Measurements from ENCODE around the gene FAM20B.

The FAM20B gene

GRCh38 chr1:179083533-179083932, 57.8 kb downstream of the FAM20B start:
- H3K36me3 ChIP-seq (ENCODE audit: control insufficient read depth, low read depth, low read length), result no peaks in the 10 kb centered on the region
- no peak overlapping the region for H3K9ac ChIP-seq (ENCODE audit: low read length)
- H3K4me3 ChIP-seq (ENCODE audit: low read length), result no peak overlapping the region
- no peaks in the 10 kb centered on the region for H3K9me3 ChIP-seq (ENCODE audit: control insufficient read depth, low read depth, low read length)
- peaks cover 6% of the 10 kb centered on the region for H3K27me3 ChIP-seq (ENCODE audit: control insufficient read depth, insufficient read depth, low read length)
- peaks cover 15% of the 10 kb centered on the region for H3K4me1 ChIP-seq (ENCODE audit: control insufficient read depth, low read depth, low read length)
- no peak overlapping the region for H3K27ac ChIP-seq (ENCODE audit: low read length)

- Histone ChIP-seq H3K4me1 (ENCODE audit: control insufficient read depth, low read depth, low read length) (peaks cover 12% of the 10 kb centered on the region), H3K36me3 (ENCODE audit: control insufficient read depth, low read depth, low read length) (peaks cover 3% of the 10 kb centered on the region), H3K4me3 (ENCODE audit: low read length) (peak overlapping the region; percentile 63)
Measured at GRCh38 chr1:179087665-179088064, 62.0 kb downstream of the FAM20B start.

GRCh38 chr1:179089827-179090482, 64.3 kb downstream of the FAM20B start:
- Histone ChIP-seq H3K27me3 (ENCODE audit: control insufficient read depth, insufficient read depth, low read length) (no peaks in the 10 kb centered on the region), H3K27ac (ENCODE audit: low read length) (no peak overlapping the region), H3K4me3 (ENCODE audit: low read length) (no peak overlapping the region), H3K9ac (ENCODE audit: low read length) (no peak overlapping the region), H3K9me3 (ENCODE audit: control insufficient read depth, low read depth, low read length) (no peaks in the 10 kb centered on the region), H3K36me3 (ENCODE audit: control insufficient read depth, low read depth, low read length) (peaks cover 20% of the 10 kb centered on the region), H3K4me1 (ENCODE audit: control insufficient read depth, low read depth, low read length) (peaks cover 12% of the 10 kb centered on the region)

More at GRCh38 chr1:179087665-179088064, 62.0 kb downstream of the FAM20B start:
- Histone ChIP-seq H3K9ac (ENCODE audit: low read length) (peak overlapping the region; percentile 35), H3K9me3 (ENCODE audit: control insufficient read depth, low read depth, low read length) (no peaks in the 10 kb centered on the region), H3K27ac (ENCODE audit: low read length) (no peak overlapping the region), H3K27me3 (ENCODE audit: control insufficient read depth, insufficient read depth, low read length) (peaks cover 5% of the 10 kb centered on the region)

GRCh38 chr1:179090522-179090921, 64.8 kb downstream of the FAM20B start:
- no peak overlapping the region for H3K9ac ChIP-seq (ENCODE audit: low read length)
- no peak overlapping the region for H3K4me3 ChIP-seq (ENCODE audit: low read length)
- no peak overlapping the region for H3K27ac ChIP-seq (ENCODE audit: low read length)
- peaks cover 26% of the 10 kb centered on the region for H3K36me3 ChIP-seq (ENCODE audit: control insufficient read depth, low read depth, low read length)
- H3K9me3 ChIP-seq (ENCODE audit: control insufficient read depth, low read depth, low read length), result no peaks in the 10 kb centered on the region
- no peaks in the 10 kb centered on the region for H3K27me3 ChIP-seq (ENCODE audit: control insufficient read depth, insufficient read depth, low read length)
- peaks cover 12% of the 10 kb centered on the region for H3K4me1 ChIP-seq (ENCODE audit: control insufficient read depth, low read depth, low read length)

- Histone ChIP-seq H3K9ac (ENCODE audit: low read length) (no peak overlapping the region), H3K36me3 (ENCODE audit: control insufficient read depth, low read depth, low read length) (peaks cover 30% of the 10 kb centered on the region)
Measured at GRCh38 chr1:179090923-179091322, 65.2 kb downstream of the FAM20B start.

GRCh38 chr1:179091691-179092165, 66.0 kb downstream of the FAM20B start:
- Histone ChIP-seq H3K9me3 (ENCODE audit: control insufficient read depth, low read depth, low read length) (no peaks in the 10 kb centered on the region), H3K27ac (ENCODE audit: low read length) (no peak overlapping the region), H3K36me3 (ENCODE audit: control insufficient read depth, low read depth, low read length) (peaks cover 36% of the 10 kb centered on the region), H3K9ac (ENCODE audit: low read length) (no peak overlapping the region), H3K27me3 (ENCODE audit: control insufficient read depth, insufficient read depth, low read length) (no peaks in the 10 kb centered on the region), H3K4me1 (ENCODE audit: control insufficient read depth, low read depth, low read length) (peaks cover 12% of the 10 kb centered on the region), H3K4me3 (ENCODE audit: low read length) (no peak overlapping the region)

More at GRCh38 chr1:179090923-179091322, 65.2 kb downstream of the FAM20B start:
- no peaks in the 10 kb centered on the region for H3K27me3 ChIP-seq (ENCODE audit: control insufficient read depth, insufficient read depth, low read length)
- peaks cover 12% of the 10 kb centered on the region for H3K4me1 ChIP-seq (ENCODE audit: control insufficient read depth, low read depth, low read length)
- no peak overlapping the region for H3K27ac ChIP-seq (ENCODE audit: low read length)
- no peaks in the 10 kb centered on the region for H3K9me3 ChIP-seq (ENCODE audit: control insufficient read depth, low read depth, low read length)
- H3K4me3 ChIP-seq (ENCODE audit: low read length), result no peak overlapping the region

GRCh38 chr1:179092896-179093461, 67.3 kb downstream of the FAM20B start:
- no peak overlapping the region for H3K9ac ChIP-seq (ENCODE audit: low read length)
- no peaks in the 10 kb centered on the region for H3K9me3 ChIP-seq (ENCODE audit: control insufficient read depth, low read depth, low read length)
- no peak overlapping the region for H3K4me3 ChIP-seq (ENCODE audit: low read length)
- H3K27me3 ChIP-seq (ENCODE audit: control insufficient read depth, insufficient read depth, low read length), result no peaks in the 10 kb centered on the region
- H3K36me3 ChIP-seq (ENCODE audit: control insufficient read depth, low read depth, low read length), result peaks cover 41% of the 10 kb centered on the region
- H3K4me1 ChIP-seq (ENCODE audit: control insufficient read depth, low read depth, low read length), result peaks cover 6% of the 10 kb centered on the region
- H3K27ac ChIP-seq (ENCODE audit: low read length), result no peak overlapping the region

GRCh38 chr1:179094818-179095217, 69.1 kb downstream of the FAM20B start:
- Histone ChIP-seq H3K4me3 (ENCODE audit: low read length) (no peak overlapping the region), H3K27me3 (ENCODE audit: control insufficient read depth, insufficient read depth, low read length) (no peaks in the 10 kb centered on the region), H3K9me3 (ENCODE audit: control insufficient read depth, low read depth, low read length) (no peaks in the 10 kb centered on the region), H3K36me3 (ENCODE audit: control insufficient read depth, low read depth, low read length) (peaks cover 41% of the 10 kb centered on the region), H3K4me1 (ENCODE audit: control insufficient read depth, low read depth, low read length) (no peaks in the 10 kb centered on the region), H3K27ac (ENCODE audit: low read length) (no peak overlapping the region), H3K9ac (ENCODE audit: low read length) (no peak overlapping the region)

- peaks cover 39% of the 10 kb centered on the region for H3K36me3 ChIP-seq (ENCODE audit: control insufficient read depth, low read depth, low read length)
- no peaks in the 10 kb centered on the region for H3K4me1 ChIP-seq (ENCODE audit: control insufficient read depth, low read depth, low read length)
- no peak overlapping the region for H3K9ac ChIP-seq (ENCODE audit: low read length)
- no peaks in the 10 kb centered on the region for H3K27me3 ChIP-seq (ENCODE audit: control insufficient read depth, insufficient read depth, low read length)
- no peak overlapping the region for H3K27ac ChIP-seq (ENCODE audit: low read length)
- no peaks in the 10 kb centered on the region for H3K9me3 ChIP-seq (ENCODE audit: control insufficient read depth, low read depth, low read length)
- no peak overlapping the region for H3K4me3 ChIP-seq (ENCODE audit: low read length)
Measured at GRCh38 chr1:179095377-179095776, 69.7 kb downstream of the FAM20B start.

- Histone ChIP-seq H3K4me3 (ENCODE audit: low read length) (no peak overlapping the region), H3K27me3 (ENCODE audit: control insufficient read depth, insufficient read depth, low read length) (no peaks in the 10 kb centered on the region), H3K27ac (ENCODE audit: low read length) (no peak overlapping the region), H3K9me3 (ENCODE audit: control insufficient read depth, low read depth, low read length) (no peaks in the 10 kb centered on the region), H3K36me3 (ENCODE audit: control insufficient read depth, low read depth, low read length) (peaks cover 38% of the 10 kb centered on the region), H3K4me1 (ENCODE audit: control insufficient read depth, low read depth, low read length) (no peaks in the 10 kb centered on the region), H3K9ac (ENCODE audit: low read length) (no peak overlapping the region)
Measured at GRCh38 chr1:179095924-179096323, 70.2 kb downstream of the FAM20B start.

- Histone ChIP-seq H3K4me3 (ENCODE audit: low read length) (no peak overlapping the region), H3K9ac (ENCODE audit: low read length) (no peak overlapping the region), H3K4me1 (ENCODE audit: control insufficient read depth, low read depth, low read length) (no peaks in the 10 kb centered on the region), H3K36me3 (ENCODE audit: control insufficient read depth, low read depth, low read length) (peaks cover 21% of the 10 kb centered on the region), H3K9me3 (ENCODE audit: control insufficient read depth, low read depth, low read length) (no peaks in the 10 kb centered on the region), H3K27ac (ENCODE audit: low read length) (no peak overlapping the region), H3K27me3 (ENCODE audit: control insufficient read depth, insufficient read depth, low read length) (no peaks in the 10 kb centered on the region)
Measured at GRCh38 chr1:179099891-179100290, 74.2 kb downstream of the FAM20B start.

GRCh38 chr1:179101566-179101965, 75.9 kb downstream of the FAM20B start:
- H3K4me1 ChIP-seq (ENCODE audit: control insufficient read depth, low read depth, low read length), result no peaks in the 10 kb centered on the region
- H3K36me3 ChIP-seq (ENCODE audit: control insufficient read depth, low read depth, low read length), result peaks cover 7% of the 10 kb centered on the region
- H3K4me3 ChIP-seq (ENCODE audit: low read length), result no peak overlapping the region
- H3K9me3 ChIP-seq (ENCODE audit: control insufficient read depth, low read depth, low read length), result no peaks in the 10 kb centered on the region
- H3K27ac ChIP-seq (ENCODE audit: low read length), result no peak overlapping the region
- no peaks in the 10 kb centered on the region for H3K27me3 ChIP-seq (ENCODE audit: control insufficient read depth, insufficient read depth, low read length)
- H3K9ac ChIP-seq (ENCODE audit: low read length), result no peak overlapping the region

All from iPS-18a (cell line).